ENCODE measurements around the gene PCNX2. TPM values are rescaled to one million over a fixed set of nuclear protein-coding genes. Genes with fewer than 3 reads are reported as not detected.

Gene PCNX2
- total and polyA plus RNA-seq, 5 donors from 2014 or later, result 1.6 to 42.3 (median 3.1) TPM

DNA sequence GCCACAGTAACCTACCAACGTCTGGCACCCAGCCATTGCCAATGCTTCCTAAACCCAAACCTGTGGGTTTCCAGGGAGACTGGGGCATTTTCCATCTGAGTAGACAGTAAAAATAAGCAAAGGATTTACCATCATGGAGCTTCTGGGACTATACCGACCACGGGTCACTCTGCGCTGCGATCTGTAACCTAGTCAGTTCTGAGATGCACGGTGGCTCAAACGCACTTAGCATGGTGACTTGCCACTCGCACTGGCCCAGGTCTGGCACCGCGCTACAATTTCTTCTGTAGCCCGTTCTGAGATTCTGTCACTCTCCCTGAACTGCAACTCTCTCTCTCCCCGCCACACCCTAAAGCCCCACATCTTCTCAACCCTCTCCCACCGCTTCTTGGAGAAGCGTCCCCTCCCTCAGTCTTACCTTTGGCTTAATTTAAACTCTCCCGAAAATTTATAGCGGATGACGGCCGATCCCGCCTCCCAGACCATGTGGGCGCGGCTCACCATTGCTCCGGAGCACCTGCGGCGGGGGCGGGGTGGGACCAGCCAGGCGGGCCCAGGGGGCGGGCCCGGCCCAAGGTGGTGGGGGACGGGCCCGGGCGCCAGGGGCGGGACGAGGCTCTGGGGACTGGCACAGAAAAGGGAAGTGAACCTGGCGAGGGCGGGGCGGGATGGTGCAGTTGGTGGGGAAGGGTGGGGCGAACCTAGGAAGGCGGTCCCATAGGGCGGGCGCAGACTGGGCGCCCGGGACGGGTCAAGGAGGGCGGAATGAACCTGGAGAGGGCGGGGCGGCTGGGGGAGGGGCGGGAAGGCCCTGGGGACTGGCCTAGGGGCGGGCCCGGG is 31.5 kb upstream of the PCNX2 start:
- H3K4me1 Mint-ChIP-seq, result peaks cover 0 to 16% (median 6%) of the 10 kb centered on the region in 4 donors
- Histone ChIP-seq H3K36me3 (ENCODE audit: control insufficient read depth, insufficient read depth, low read length) (no peaks in the 10 kb centered on the region), H3K9me3 (ENCODE audit: control insufficient read depth in 2 of 2, low read length in 2 of 2) (no peaks in the 10 kb centered on the region), H3K27ac (ENCODE audit: insufficient read depth, low read length, poor library complexity, severe bottlenecking) (peak overlapping the region; percentile 3), H3K4me1 (ENCODE audit: control insufficient read depth, insufficient read depth, low read length, poor library complexity, severe bottlenecking) (peaks cover 15% of the 10 kb centered on the region), H3K4me3 (ENCODE audit: low read depth, low read length) (no peak overlapping the region), H3K27me3 (ENCODE audit: control insufficient read depth, insufficient read depth, low read length) (peaks cover 7% of the 10 kb centered on the region)
- H3K27ac Mint-ChIP-seq, result peak overlapping the region in 2 of 3 donors; percentile 50 to 86
- DNase-seq, result peak; percentile 70 to 89 (median 80)
- peak; percentile 88 for ATAC-seq (ENCODE audit: low read depth in 2 of 2)
- H3K36me3 Mint-ChIP-seq, result no peaks in the 10 kb centered on the region
- H3K4me3 Mint-ChIP-seq, result peak overlapping the region; percentile 71 to 95 (median 89)
- peaks cover 28% of the 10 kb centered on the region for H3K27me3 Mint-ChIP-seq
- H3K9me3 Mint-ChIP-seq, result no peaks in the 10 kb centered on the region

DNA sequence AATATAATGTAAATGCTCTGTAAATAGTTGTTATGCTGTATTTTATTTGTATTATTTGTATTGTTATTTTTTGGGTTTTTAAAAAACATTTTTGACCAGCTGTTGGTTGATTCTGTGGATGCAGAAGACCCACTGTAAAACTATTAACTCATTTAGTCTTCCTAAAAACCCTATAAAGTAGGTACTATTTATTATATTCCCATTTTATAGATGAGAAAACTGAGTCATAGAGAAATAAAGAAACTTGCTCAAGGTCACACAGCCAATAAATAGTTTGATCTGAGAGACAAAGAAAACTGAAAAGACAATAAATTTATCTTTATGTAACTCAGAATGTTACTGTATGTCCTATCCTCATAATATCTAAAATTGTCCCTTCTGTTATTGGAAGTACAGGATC is 30.8 kb upstream of the PCNX2 start:
- H3K4me1 ChIP-seq (ENCODE audit: control insufficient read depth, insufficient read depth, low read length, poor library complexity, severe bottlenecking), result peaks cover 15% of the 10 kb centered on the region
- no peaks in the 10 kb centered on the region for H3K36me3 ChIP-seq (ENCODE audit: control insufficient read depth, insufficient read depth, low read length)
- peaks cover 4% of the 10 kb centered on the region for H3K27me3 ChIP-seq (ENCODE audit: control insufficient read depth, insufficient read depth, low read length)
- H3K27ac ChIP-seq (ENCODE audit: insufficient read depth, low read length, poor library complexity, severe bottlenecking), result no peak overlapping the region
- no peaks in the 10 kb centered on the region for H3K36me3 Mint-ChIP-seq
- no peak for ATAC-seq (ENCODE audit: low read depth in 2 of 2)
- H3K27ac Mint-ChIP-seq, result no peak overlapping the region
- H3K4me3 Mint-ChIP-seq, result peak overlapping the region; percentile 71 to 95 (median 89)
- no peaks in the 10 kb centered on the region for H3K9me3 ChIP-seq (ENCODE audit: control insufficient read depth in 2 of 2, low read length in 2 of 2)
- peaks cover 34% of the 10 kb centered on the region for H3K27me3 Mint-ChIP-seq
- H3K9me3 Mint-ChIP-seq, result no peaks in the 10 kb centered on the region
- H3K4me1 Mint-ChIP-seq, result peaks cover 0 to 16% (median 6%) of the 10 kb centered on the region in 4 donors
- no peak for DNase-seq
- no peak overlapping the region for H3K4me3 ChIP-seq (ENCODE audit: low read depth, low read length)

DNA sequence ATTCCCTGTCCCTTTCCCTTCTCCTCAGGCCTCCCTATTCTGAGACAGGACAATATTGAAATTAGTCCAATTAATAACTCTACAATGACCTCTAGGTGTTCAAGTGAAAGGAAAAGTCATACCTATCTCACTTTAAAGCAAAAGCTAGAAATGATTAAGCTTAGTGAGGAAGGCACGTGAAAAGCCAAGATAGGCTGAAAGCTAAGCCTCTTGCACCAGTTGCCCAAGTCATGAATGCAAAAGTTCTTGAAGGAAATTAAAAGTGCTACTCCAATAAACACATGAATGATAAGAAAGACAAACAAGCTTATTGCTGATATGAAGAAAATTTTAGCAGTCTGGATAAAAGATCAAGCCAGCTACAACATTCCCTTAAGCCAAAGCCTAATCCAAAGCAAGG is 28.2 kb upstream of the PCNX2 start:
- Histone ChIP-seq H3K36me3 (ENCODE audit: control insufficient read depth, insufficient read depth, low read length) (no peaks in the 10 kb centered on the region), H3K27ac (ENCODE audit: insufficient read depth, low read length, poor library complexity, severe bottlenecking) (no peak overlapping the region), H3K4me3 (ENCODE audit: low read depth, low read length) (no peak overlapping the region), H3K27me3 (ENCODE audit: control insufficient read depth, insufficient read depth, low read length) (peaks cover 7% of the 10 kb centered on the region), H3K4me1 (ENCODE audit: control insufficient read depth, insufficient read depth, low read length, poor library complexity, severe bottlenecking) (peaks cover 10% of the 10 kb centered on the region), H3K9me3 (ENCODE audit: control insufficient read depth in 2 of 2, low read length in 2 of 2) (no peaks in the 10 kb centered on the region)
- Mint-ChIP-seq H3K36me3 (no peaks in the 10 kb centered on the region), H3K27ac (no peak overlapping the region), H3K9me3 (no peaks in the 10 kb centered on the region), H3K27me3 (peaks cover 38% of the 10 kb centered on the region), H3K4me1 (peaks cover 0 to 6% (median 6%) of the 10 kb centered on the region in 4 donors), H3K4me3 (no peak overlapping the region)
- ATAC-seq (ENCODE audit: low read depth in 2 of 2) (no peak), DNase-seq (no peak)

DNA sequence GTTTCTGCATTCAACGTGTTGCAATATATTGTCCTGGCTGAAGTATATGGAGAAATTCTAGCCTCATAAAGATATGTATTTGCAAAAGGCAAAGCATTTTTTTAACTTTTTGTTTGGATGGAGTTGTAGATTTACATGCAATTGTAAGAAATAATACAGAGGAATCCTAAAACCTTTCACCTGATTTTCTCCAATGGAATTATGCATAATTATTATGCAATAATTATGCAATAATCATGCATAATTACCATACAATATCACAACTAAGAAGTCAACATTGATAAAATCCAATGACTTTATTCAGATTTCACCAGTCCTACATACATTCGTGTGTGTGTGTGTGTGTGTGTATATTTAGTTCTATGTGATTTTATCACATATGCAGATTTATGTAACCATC is 24.5 kb upstream of the PCNX2 start:
- Mint-ChIP-seq H3K4me3 (no peak overlapping the region), H3K36me3 (no peaks in the 10 kb centered on the region), H3K27me3 (peaks cover 55% of the 10 kb centered on the region)

DNA sequence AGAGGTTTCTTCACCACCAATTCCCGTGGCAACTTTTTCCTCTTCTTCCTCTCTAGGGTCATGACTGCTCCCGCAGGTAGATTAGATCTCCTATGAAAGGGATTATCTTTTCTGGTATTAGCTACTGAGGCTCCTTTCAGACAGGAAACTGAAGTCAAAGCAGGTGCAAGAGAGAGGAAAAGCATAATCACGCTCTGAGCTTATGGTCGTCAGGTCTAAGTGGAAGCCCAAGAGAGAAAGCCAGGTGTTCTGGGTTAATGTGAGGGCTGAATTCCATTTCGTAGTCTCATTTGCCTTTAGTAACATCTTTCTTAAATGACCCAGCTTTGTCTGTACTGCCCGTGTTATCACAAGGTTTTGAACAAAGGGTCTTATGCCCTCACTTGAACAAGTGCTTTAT is 23.7 kb upstream of the PCNX2 start:
- no peaks in the 10 kb centered on the region for H3K36me3 Mint-ChIP-seq
- H3K4me3 Mint-ChIP-seq, result no peak overlapping the region

More for the DNA sequence above, 24.5 kb upstream of the PCNX2 start:
- no peak for DNase-seq
- H3K9me3 ChIP-seq (ENCODE audit: control insufficient read depth in 2 of 2, low read length in 2 of 2), result no peaks in the 10 kb centered on the region
- Mint-ChIP-seq H3K9me3 (no peaks in the 10 kb centered on the region), H3K27ac (no peak overlapping the region), H3K4me1 (peaks cover 0 to 1% (median 0%) of the 10 kb centered on the region in 4 donors)
- H3K4me1 ChIP-seq (ENCODE audit: control insufficient read depth, insufficient read depth, low read length, poor library complexity, severe bottlenecking), result no peaks in the 10 kb centered on the region
- H3K4me3 ChIP-seq (ENCODE audit: low read depth, low read length), result no peak overlapping the region
- peaks cover 11% of the 10 kb centered on the region for H3K27me3 ChIP-seq (ENCODE audit: control insufficient read depth, insufficient read depth, low read length)
- H3K27ac ChIP-seq (ENCODE audit: insufficient read depth, low read length, poor library complexity, severe bottlenecking), result no peak overlapping the region
- no peaks in the 10 kb centered on the region for H3K36me3 ChIP-seq (ENCODE audit: control insufficient read depth, insufficient read depth, low read length)
- ATAC-seq (ENCODE audit: low read depth in 2 of 2), result no peak

DNA sequence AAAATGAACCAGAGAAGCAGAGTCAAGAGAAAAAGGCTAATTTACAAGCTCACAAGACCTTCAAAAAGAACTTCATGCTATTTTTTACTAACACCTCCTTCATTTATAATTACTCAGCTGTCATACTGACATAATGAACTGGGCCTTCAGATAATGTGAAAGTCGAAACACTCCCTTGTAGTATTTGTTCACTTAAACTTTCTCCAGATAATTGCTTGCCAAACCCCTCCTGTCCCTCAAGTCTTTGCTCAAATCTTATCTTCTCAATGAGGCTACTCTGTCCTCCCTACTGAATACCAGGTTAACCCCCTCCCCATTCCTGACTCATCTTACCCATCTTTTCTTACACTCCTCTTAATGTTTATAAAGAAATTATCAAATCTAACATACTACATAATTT is 20.9 kb upstream of the PCNX2 start:
- H3K27me3 Mint-ChIP-seq, result peaks cover 63% of the 10 kb centered on the region
- no peak overlapping the region for H3K27ac Mint-ChIP-seq
- no peaks in the 10 kb centered on the region for H3K4me1 Mint-ChIP-seq
- Histone ChIP-seq H3K4me1 (ENCODE audit: control insufficient read depth, insufficient read depth, low read length, poor library complexity, severe bottlenecking) (no peaks in the 10 kb centered on the region), H3K27ac (ENCODE audit: insufficient read depth, low read length, poor library complexity, severe bottlenecking) (no peak overlapping the region), H3K9me3 (ENCODE audit: control insufficient read depth in 2 of 2, low read length in 2 of 2) (no peaks in the 10 kb centered on the region), H3K4me3 (ENCODE audit: low read depth, low read length) (no peak overlapping the region), H3K27me3 (ENCODE audit: control insufficient read depth, insufficient read depth, low read length) (peaks cover 23% of the 10 kb centered on the region), H3K36me3 (ENCODE audit: control insufficient read depth, insufficient read depth, low read length) (no peaks in the 10 kb centered on the region)
- H3K4me3 Mint-ChIP-seq, result no peak overlapping the region
- no peaks in the 10 kb centered on the region for H3K9me3 Mint-ChIP-seq
- no peaks in the 10 kb centered on the region for H3K36me3 Mint-ChIP-seq
- no peak for DNase-seq
- no peak for ATAC-seq (ENCODE audit: low read depth in 2 of 2)

More for the DNA sequence above, 23.7 kb upstream of the PCNX2 start:
- H3K9me3 ChIP-seq (ENCODE audit: control insufficient read depth in 2 of 2, low read length in 2 of 2), result no peaks in the 10 kb centered on the region
- H3K27me3 Mint-ChIP-seq, result peaks cover 56% of the 10 kb centered on the region
- no peaks in the 10 kb centered on the region for H3K4me1 ChIP-seq (ENCODE audit: control insufficient read depth, insufficient read depth, low read length, poor library complexity, severe bottlenecking)
- DNase-seq, result no peak
- H3K9me3 Mint-ChIP-seq, result no peaks in the 10 kb centered on the region
- no peaks in the 10 kb centered on the region for H3K36me3 ChIP-seq (ENCODE audit: control insufficient read depth, insufficient read depth, low read length)
- no peak for ATAC-seq (ENCODE audit: low read depth in 2 of 2)
- H3K27ac ChIP-seq (ENCODE audit: insufficient read depth, low read length, poor library complexity, severe bottlenecking), result no peak overlapping the region
- H3K4me3 ChIP-seq (ENCODE audit: low read depth, low read length), result no peak overlapping the region
- H3K27ac Mint-ChIP-seq, result no peak overlapping the region
- peaks cover 16% of the 10 kb centered on the region for H3K27me3 ChIP-seq (ENCODE audit: control insufficient read depth, insufficient read depth, low read length)
- no peaks in the 10 kb centered on the region for H3K4me1 Mint-ChIP-seq

DNA sequence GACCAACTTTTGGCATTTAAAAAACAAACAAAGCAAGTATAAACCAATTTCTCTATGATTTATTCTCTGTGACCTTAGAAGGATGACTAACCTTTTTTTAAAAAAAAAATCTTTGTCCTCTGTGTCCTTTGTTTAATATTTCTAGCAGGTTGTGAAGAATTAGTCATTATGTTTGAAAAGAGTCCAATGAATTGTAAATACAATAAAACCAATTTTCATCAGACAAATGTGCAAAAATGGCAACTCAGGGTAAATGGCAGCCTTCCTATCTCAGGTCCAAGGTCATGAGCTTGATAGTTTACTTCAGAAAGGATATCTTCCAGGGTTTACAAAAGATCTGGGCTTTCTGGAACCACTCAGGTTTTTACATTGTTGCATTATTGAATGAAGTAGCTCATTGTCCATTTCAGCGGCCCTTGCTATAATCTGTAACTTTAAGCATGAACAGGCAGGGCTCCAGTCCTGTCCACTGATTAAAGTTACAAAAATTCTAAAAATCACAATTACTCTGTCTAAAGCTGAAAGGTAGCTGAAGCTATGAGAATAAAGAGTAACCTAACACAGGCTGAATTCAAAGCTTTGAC is 20.3 kb upstream of the PCNX2 start:
- Mint-ChIP-seq H3K27me3 (peaks cover 66% of the 10 kb centered on the region), H3K36me3 (no peaks in the 10 kb centered on the region), H3K27ac (no peak overlapping the region), H3K9me3 (no peaks in the 10 kb centered on the region), H3K4me1 (no peaks in the 10 kb centered on the region), H3K4me3 (no peak overlapping the region)
- Histone ChIP-seq H3K27ac (ENCODE audit: insufficient read depth, low read length, poor library complexity, severe bottlenecking) (no peak overlapping the region), H3K4me3 (ENCODE audit: low read depth, low read length) (no peak overlapping the region), H3K36me3 (ENCODE audit: control insufficient read depth, insufficient read depth, low read length) (no peaks in the 10 kb centered on the region), H3K27me3 (ENCODE audit: control insufficient read depth, insufficient read depth, low read length) (peaks cover 23% of the 10 kb centered on the region), H3K4me1 (ENCODE audit: control insufficient read depth, insufficient read depth, low read length, poor library complexity, severe bottlenecking) (no peaks in the 10 kb centered on the region), H3K9me3 (ENCODE audit: control insufficient read depth in 2 of 2, low read length in 2 of 2) (no peaks in the 10 kb centered on the region)
- no peak for ATAC-seq (ENCODE audit: low read depth in 2 of 2)
- DNase-seq, result no peak
